AG04449 (cell line): ENCODE results near the gene KDM1A.

Experiments used
- CTCF ChIA-PET: fragments of 350-600 bp; formaldehyde crosslinking; extraction: SDS; loops from one replicate; lab custom pipeline; 2021; ENCODE audit warnings: antibody characterized with exemption; lab: Yijun Ruan, JAX
- POLR2A ChIA-PET: fragments of 400-600, 350-600 bp; formaldehyde crosslinking; extraction: SDS; loops from one replicate; lab custom pipeline; 2020; ENCODE audit warnings: antibody characterized with exemption, inconsistent platforms; lab: Yijun Ruan, JAX
- DNase-seq: peaks from one replicate; pipeline ENCODE4 v3.0.0-alpha.2; 2010; ENCODE audit warnings: low read depth, low spot score
- H3K4me3 ChIP-seq: 2 replicates; pipeline ENCODE4 v1.5.1; 2011; ENCODE audit warnings: low read depth, mild to moderate bottlenecking, control low read depth, low read length
- TF ChIP-seq, protein P1 (sequence below): IDR thresholded peaks from one replicate; pipeline ENCODE4 v1.5.1; 2011; ENCODE audit warnings: mild to moderate bottlenecking, moderate library complexity, low read length, control low read depth, inconsistent platforms; ENCODE audit not compliant: insufficient read depth; ENCODE audit errors: missing control alignments

The KDM1A gene

DNA sequence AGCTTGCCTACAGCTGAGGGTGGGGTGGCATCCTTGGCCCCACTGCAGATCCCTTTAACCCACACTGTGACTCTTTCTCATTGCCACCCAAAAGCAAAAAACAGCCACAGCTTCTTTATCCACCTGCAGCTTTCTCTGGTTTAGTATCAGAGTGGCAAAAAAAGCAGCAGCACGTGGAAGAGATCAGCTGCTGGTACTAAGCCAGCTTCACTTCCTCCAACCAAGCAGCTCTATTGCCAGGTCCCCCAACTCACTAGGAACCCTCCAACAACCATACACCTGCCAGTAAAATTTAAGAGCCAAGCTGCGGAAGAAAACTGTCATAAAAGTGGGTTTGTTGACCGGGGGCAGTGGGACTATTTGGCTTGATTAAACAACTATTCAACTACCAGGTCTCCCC lies 66.4 kb downstream of the KDM1A start:
- DNase-seq, result no peak
- POLR2A ChIA-PET, result interaction anchor here (0.5 kb wide), 1 partner anchor 251 kb away, joined by 3 read pairs; no protein-coding TSS in a partner anchor
- CTCF ChIA-PET, result interaction anchor here (1.0 to 6.8 kb wide), 5 partner anchors 9 to 99 kb away, joined by 3 to 50 read pairs (median 5); no protein-coding TSS in a partner anchor
- TF ChIP-seq, protein P1, sequence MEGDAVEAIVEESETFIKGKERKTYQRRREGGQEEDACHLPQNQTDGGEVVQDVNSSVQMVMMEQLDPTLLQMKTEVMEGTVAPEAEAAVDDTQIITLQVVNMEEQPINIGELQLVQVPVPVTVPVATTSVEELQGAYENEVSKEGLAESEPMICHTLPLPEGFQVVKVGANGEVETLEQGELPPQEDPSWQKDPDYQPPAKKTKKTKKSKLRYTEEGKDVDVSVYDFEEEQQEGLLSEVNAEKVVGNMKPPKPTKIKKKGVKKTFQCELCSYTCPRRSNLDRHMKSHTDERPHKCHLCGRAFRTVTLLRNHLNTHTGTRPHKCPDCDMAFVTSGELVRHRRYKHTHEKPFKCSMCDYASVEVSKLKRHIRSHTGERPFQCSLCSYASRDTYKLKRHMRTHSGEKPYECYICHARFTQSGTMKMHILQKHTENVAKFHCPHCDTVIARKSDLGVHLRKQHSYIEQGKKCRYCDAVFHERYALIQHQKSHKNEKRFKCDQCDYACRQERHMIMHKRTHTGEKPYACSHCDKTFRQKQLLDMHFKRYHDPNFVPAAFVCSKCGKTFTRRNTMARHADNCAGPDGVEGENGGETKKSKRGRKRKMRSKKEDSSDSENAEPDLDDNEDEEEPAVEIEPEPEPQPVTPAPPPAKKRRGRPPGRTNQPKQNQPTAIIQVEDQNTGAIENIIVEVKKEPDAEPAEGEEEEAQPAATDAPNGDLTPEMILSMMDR, result no peak
- no peak overlapping the region for H3K4me3 ChIP-seq

DNA sequence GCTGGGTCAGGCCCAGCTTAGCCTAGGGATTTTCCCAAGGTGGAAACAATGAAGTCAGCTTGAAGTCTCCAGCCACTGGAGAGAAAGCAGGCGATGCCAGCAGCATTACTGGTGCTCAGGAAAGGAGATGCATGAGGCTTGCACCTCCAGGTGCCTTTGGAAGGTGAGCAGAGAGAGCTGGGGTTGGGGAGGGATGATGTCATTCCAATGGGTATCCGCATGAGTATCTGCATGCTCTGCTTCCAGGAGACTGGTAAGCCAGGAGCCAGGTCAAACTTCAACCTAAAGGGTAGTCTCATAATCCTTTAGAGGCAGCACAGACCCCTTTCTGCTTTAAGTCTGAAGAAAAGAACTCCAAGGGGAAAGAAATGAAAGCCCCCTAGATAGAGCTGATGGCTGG lies 68.8 kb downstream of the KDM1A start:
- CTCF ChIA-PET, result interaction anchor here (1.1 to 6.8 kb wide), 3 partner anchors 10 to 97 kb away, joined by 3 to 50 read pairs (median 47); no protein-coding TSS in a partner anchor

GRCh38 chr1:23090056-23090455 lies 70.8 kb downstream of the KDM1A start:
- POLR2A ChIA-PET, result no interaction called here
- DNase-seq, result no peak
- TF ChIP-seq, protein P1, result no peak
- CTCF ChIA-PET, result interaction anchor here (2.4 to 6.8 kb wide), 2 partner anchors 9 to 95 kb away, joined by 12 to 50 read pairs; no protein-coding TSS in a partner anchor
- no peak overlapping the region for H3K4me3 ChIP-seq

More for the DNA sequence above, 68.8 kb downstream of the KDM1A start:
- TF ChIP-seq, protein P1, result no peak
- no peak overlapping the region for H3K4me3 ChIP-seq
- DNase-seq, result no peak
- POLR2A ChIA-PET, result no interaction called here

DNA sequence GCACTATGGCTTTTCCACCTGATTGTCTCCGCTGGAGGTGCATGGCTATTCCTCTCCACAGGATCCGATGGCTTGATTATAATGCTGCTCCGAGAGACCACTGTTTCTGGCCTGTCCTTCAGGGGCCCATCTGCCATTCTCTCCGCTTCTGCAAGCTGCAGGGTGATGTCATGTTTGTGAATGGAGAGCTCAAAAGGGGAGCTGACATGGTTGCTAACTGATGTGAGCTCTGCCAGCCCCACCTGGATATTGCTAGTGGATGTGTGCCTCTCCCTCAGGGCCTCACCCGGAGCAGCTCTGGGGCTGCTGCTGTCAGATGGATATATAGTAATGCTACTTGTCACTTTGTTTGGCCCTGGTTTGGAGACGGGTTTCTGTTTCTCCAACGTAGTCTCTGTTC lies 72.3 kb downstream of the KDM1A start:
- ChIA-PET CTCF (interaction anchor here (12.8 kb wide), 1 partner anchor 94 kb away, joined by 579 read pairs; no protein-coding TSS in a partner anchor), POLR2A (interaction anchor here (0.7 kb wide), 1 partner anchor 29 kb away, joined by 3 read pairs; no protein-coding TSS in a partner anchor)
- no peak for DNase-seq
- H3K4me3 ChIP-seq, result no peak overlapping the region
- TF ChIP-seq, protein P1, result no peak

GRCh38 chr1:23092447-23092846 lies 73.2 kb downstream of the KDM1A start:
- CTCF ChIA-PET, result interaction anchor here (1.0 to 12.8 kb wide), 3 partner anchors 12 to 93 kb away, joined by 3 to 579 read pairs (median 3); no protein-coding TSS in a partner anchor
- no peak for DNase-seq
- no peak overlapping the region for H3K4me3 ChIP-seq
- POLR2A ChIA-PET, result interaction anchor here (0.6 to 0.7 kb wide), 2 partner anchors 28 to 562 kb away, joined by 3 read pairs; no protein-coding TSS in a partner anchor
- TF ChIP-seq, protein P1, result no peak

DNA sequence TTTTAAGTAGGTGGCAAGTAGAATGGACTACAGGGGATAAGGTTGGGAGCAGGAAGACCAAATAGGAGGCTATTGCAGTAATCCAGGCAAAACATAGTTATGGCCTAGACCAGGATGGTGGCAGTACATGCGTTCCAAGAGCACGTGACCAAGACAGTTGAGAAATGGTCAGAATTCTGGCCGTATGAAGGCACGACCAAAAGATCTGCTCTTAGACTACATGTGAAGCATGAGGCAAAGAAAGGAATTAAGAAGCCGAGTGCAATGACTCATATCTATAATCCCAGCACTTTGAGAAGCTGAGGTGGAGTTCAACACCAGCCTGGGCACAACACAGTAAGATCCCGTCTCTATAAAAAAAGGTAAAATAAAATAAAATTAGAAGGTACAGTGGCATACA lies 78.0 kb downstream of the KDM1A start:
- DNase-seq, result no peak
- H3K4me3 ChIP-seq, result no peak overlapping the region
- TF ChIP-seq, protein P1, result no peak
- CTCF ChIA-PET, result interaction anchor here (1.6 to 12.8 kb wide), 5 partner anchors 10 to 187 kb away, joined by 3 to 579 read pairs (median 109); partner anchors contain the start of gene LUZP1
- POLR2A ChIA-PET, result interaction anchor here (1.1 kb wide), 1 partner anchor 98 kb away, joined by 4 read pairs; no protein-coding TSS in a partner anchor
